KMS-11 (cell line): ENCODE data around the gene TRIO.

Experiments used
- H2AFZ ChIP-seq: fragments of 200-600 bp; sonication (generic); 2 replicates; pipeline ENCODE4 v1.6.1; 2016; ENCODE audit warnings: antibody characterized with exemption, mixed run types, low read depth
- H3K27ac ChIP-seq: fragments of 200-600 bp; sonication (generic); 2 replicates; pipeline ENCODE4 v1.6.1; 2016; ENCODE audit warnings: mild to moderate bottlenecking, mixed run types
- H3K27me3 ChIP-seq: fragments of 200-600 bp; sonication (generic); 2 replicates; pipeline ENCODE4 v1.6.1; 2017; ENCODE audit warnings: mild to moderate bottlenecking, low read depth, mixed run types, moderate library complexity; ENCODE audit not compliant: insufficient read depth
- H3K36me3 ChIP-seq: fragments of 200-600 bp; sonication (generic); 2 replicates; pipeline ENCODE4 v1.6.1; 2017; ENCODE audit warnings: mild to moderate bottlenecking, mixed run types; ENCODE audit not compliant: insufficient read depth
- H3K4me1 ChIP-seq: fragments of 200-600 bp; sonication (generic); 2 replicates; pipeline ENCODE4 v1.6.1; 2016; ENCODE audit warnings: mild to moderate bottlenecking, low read depth, mixed run types; ENCODE audit not compliant: poor library complexity, severe bottlenecking
- H3K4me2 ChIP-seq: fragments of 200-600 bp; sonication (generic); 2 replicates; pipeline ENCODE4 v1.7.0; 2016; ENCODE audit warnings: mild to moderate bottlenecking, mixed run types
- H3K4me3 ChIP-seq: fragments of 200-600 bp; sonication (generic); IDR thresholded peaks from 2 replicates; pipeline ENCODE4 v1.6.1; 2017; ENCODE audit warnings: low read depth, low read length, mixed read lengths; ENCODE audit not compliant: insufficient read depth
- H3K79me2 ChIP-seq: fragments of 200-600 bp; sonication (generic); 2 replicates; pipeline ENCODE4 v1.6.1; 2016; ENCODE audit warnings: low read depth, mixed run types; ENCODE audit not compliant: insufficient read depth
- H3K9ac ChIP-seq: fragments of 200-600 bp; sonication (generic); 2 replicates; pipeline ENCODE4 v1.6.1; 2016; ENCODE audit warnings: mild to moderate bottlenecking, mixed run types
- H4K20me1 ChIP-seq: fragments of 200-600 bp; sonication (generic); 2 replicates; pipeline ENCODE4 v1.6.1; 2016; ENCODE audit warnings: mild to moderate bottlenecking, mixed run types; ENCODE audit not compliant: insufficient read depth
- CTCF ChIP-seq: fragments of 200-600 bp; sonication (generic); conservative IDR thresholded peaks from 2 replicates; pipeline ENCODE4 v1.6.1; 2017; ENCODE audit warnings: low read depth, mild to moderate bottlenecking, antibody characterized with exemption, low read length, moderate library complexity, mixed read lengths

The TRIO gene

GRCh38 chr5:14264605-14265316 lies 121.6 kb downstream of the TRIO start:
- Histone ChIP-seq H3K27me3 (no peaks in the 10 kb centered on the region), H3K4me3 (no peak overlapping the region), H3K4me2 (peak overlapping the region; percentile 15; the same call in 1 of the 2 replicates), H3K36me3 (no peaks in the 10 kb centered on the region), H4K20me1 (0 out of 2 replicates have a peak, but pooled peaks cover 4% of the 10 kb centered on the region), H3K9ac (no peak overlapping the region; the same call in 1 of the 2 replicates), H3K27ac (no peak overlapping the region), H3K79me2 (peaks cover 91% of the 10 kb centered on the region), H2AFZ (no peak overlapping the region), H3K4me1 (peaks cover 65% of the 10 kb centered on the region)
- no peak for TF ChIP-seq CTCF

GRCh38 chr5:14265570-14265969 lies 122.4 kb downstream of the TRIO start:
- H3K27ac ChIP-seq: no peak overlapping the region
- H3K4me2 ChIP-seq: 0 out of 2 replicates have a peak overlapping the region, but pooled peaks have one; percentile 15

GRCh38 chr5:14266171-14266570 lies 123.0 kb downstream of the TRIO start:
- H4K20me1 ChIP-seq: 0 out of 2 replicates have a peak, but pooled peaks cover 4% of the 10 kb centered on the region
- H3K36me3 ChIP-seq: no peaks in the 10 kb centered on the region
- no peaks in the 10 kb centered on the region for H3K27me3 ChIP-seq
- peaks cover 88% of the 10 kb centered on the region for H3K79me2 ChIP-seq
- no peak overlapping the region for H3K9ac ChIP-seq
- no peak overlapping the region for H3K4me3 ChIP-seq
- H3K4me1 ChIP-seq: peaks cover 75% of the 10 kb centered on the region
- no peak overlapping the region for H3K4me2 ChIP-seq
- no peak for TF ChIP-seq CTCF
- H2AFZ ChIP-seq: no peak overlapping the region
- H3K27ac ChIP-seq: no peak overlapping the region

More at GRCh38 chr5:14265570-14265969, 122.4 kb downstream of the TRIO start:
- no peaks in the 10 kb centered on the region for H3K27me3 ChIP-seq
- no peak overlapping the region for H3K9ac ChIP-seq
- no peak overlapping the region for H2AFZ ChIP-seq
- H3K36me3 ChIP-seq: no peaks in the 10 kb centered on the region
- TF ChIP-seq CTCF: no peak
- H3K4me3 ChIP-seq: no peak overlapping the region
- H3K4me1 ChIP-seq: peaks cover 73% of the 10 kb centered on the region
- H4K20me1 ChIP-seq: 0 out of 2 replicates have a peak, but pooled peaks cover 4% of the 10 kb centered on the region
- peaks cover 89% of the 10 kb centered on the region for H3K79me2 ChIP-seq

- Histone ChIP-seq H3K9ac (no peak overlapping the region), H3K4me2 (no peak overlapping the region), H3K36me3 (no peaks in the 10 kb centered on the region), H4K20me1 (0 out of 2 replicates have a peak, but pooled peaks cover 4% of the 10 kb centered on the region), H3K4me3 (no peak overlapping the region), H3K27me3 (no peaks in the 10 kb centered on the region), H2AFZ (no peak overlapping the region), H3K27ac (no peak overlapping the region), H3K4me1 (peaks cover 75% of the 10 kb centered on the region), H3K79me2 (peaks cover 82% of the 10 kb centered on the region)
- no peak for TF ChIP-seq CTCF
Observed at GRCh38 chr5:14266686-14267085, 123.5 kb downstream of the TRIO start.
